GM19438 (cell line): ENCODE results near the gene LARP4B.

Experiments used
- ATAC-seq: cut with Tn5 transposase; IDR thresholded peaks from one replicate; pipeline ENCODE4 v1.9.1; 2021; ENCODE audit warnings: low read depth; ENCODE audit not compliant: unreplicated experiment

The LARP4B gene

DNA sequence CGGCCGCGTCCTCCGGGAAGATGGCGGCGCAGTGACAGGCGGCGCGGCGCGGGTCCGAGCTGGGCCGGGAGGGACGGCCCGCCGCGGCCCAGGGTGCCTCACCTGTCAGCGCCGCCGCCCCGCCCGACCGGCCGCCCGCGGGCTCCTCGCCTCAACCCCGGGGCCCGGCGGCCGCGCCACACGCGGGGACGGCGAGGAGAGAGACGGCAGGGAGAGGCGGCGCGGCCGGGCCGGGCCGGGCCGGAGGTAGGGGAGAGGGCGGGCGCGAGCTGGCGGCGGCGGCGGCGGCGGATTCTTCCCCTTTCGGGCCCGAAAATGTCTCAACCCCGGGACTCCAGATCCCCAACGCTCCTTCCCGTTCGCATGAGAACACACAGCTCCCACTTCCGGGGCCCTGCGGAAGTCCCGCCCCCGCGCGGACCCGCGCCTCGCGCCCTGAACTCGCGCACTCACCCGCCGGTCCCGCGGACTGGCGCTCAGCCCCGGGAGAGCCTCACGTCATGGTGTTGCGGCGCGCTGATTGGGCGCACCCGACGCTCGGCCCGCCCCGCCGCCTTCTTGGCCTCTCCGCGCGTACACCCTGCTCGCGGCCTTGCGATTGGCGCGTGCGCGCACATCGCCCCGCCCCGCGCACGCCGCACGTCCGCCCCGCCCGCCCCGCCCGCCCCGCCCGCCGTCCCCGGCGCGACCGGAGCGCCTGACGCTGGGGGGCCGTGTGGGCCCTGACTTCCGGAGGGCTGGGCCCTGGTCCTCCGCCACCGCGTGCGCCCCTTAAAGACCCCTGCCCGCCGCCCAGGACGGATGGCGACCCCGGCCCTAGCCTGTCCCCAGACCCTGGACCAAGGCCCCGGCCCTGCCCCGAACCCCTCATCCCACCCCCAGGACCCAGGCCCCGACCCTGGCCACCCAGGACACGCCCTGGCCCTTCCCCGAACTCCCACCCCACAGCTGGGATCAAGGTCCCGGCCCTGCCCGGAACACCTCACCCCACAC, at the start of gene LARP4B:
Gene LARP4B, minus strand, starts transcription at position 380 of the 993 bp plus-strand sequence. CDS start 45,984 bp downstream, outside the sequence.
- peak; percentile 88 for ATAC-seq

- no peak for ATAC-seq
Observed at GRCh38 chr10:980468-981093, 49.1 kb upstream of the LARP4B start.

DNA sequence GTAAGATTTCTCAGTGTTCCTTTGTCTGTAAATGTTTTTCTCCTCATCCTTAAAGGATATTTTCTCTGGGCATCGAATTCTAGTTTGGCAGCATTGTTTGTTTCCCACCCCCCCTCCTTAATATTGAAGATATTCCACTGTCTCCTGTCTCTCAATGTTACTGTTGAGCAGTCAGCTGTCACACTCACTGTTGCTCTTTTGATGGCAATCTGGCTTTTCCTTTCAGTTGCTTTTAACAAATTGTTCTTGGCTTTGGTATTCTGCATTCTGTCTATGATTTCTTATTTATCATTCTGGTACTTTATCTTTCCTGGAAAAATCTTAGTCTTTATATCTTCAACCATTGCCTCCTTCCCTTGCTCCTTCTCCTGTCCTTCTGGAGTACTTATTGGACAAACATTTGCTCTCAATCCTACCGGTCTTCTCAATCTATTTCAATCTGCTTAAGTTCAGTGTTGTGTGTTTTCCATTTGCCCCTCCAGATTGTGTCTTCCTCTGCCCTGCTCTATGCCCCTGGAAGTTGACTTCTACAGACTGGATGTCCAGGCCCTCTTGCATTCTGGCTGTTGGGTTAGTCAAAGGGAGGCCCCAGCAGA, 47.4 kb upstream of the LARP4B start:
- ATAC-seq, result no peak

GRCh38 chr10:976316-976715, 44.8 kb upstream of the LARP4B start:
- ATAC-seq, result no peak

DNA sequence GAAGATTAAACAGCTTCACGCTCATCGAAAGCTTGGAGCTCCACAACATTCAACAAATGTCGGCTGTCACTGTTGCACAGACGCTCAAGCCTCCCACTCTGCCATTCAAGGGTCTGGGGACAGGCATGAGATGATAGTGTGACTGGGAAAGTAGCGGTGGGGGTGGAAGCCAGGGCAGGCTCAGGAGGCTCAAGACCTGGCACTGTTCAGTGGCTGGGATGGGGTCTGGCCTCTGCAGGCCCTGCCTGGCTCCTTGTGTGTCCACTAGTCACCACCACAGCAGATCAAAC, 43.2 kb upstream of the LARP4B start:
- ATAC-seq, result no peak

- peak; percentile 64 for ATAC-seq
Observed at GRCh38 chr10:974038-974784, 42.7 kb upstream of the LARP4B start.

- ATAC-seq, result no peak
Observed at GRCh38 chr10:972763-973162, 41.3 kb upstream of the LARP4B start.

- ATAC-seq, result no peak
Observed at GRCh38 chr10:971613-972012, 40.1 kb upstream of the LARP4B start.

DNA sequence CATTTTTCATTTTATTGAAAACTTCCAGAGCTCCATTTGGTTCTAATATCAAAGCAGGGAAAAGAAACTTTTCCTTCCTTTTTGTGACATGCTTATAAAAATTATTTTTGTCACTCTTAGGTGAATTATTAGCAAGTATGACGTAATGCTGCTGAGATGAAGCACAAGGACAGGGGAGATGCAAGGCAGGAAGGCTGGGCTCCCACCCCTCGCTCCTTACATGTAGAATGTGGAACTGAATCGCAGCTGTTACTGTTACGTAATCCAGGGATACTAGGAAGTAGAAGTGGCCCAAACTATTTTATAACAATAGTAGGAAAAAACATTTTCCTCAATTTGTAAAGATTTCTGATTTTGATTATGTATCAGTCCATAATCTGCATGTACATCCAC, 39.6 kb upstream of the LARP4B start:
- no peak for ATAC-seq

- no peak for ATAC-seq
Observed at GRCh38 chr10:970311-971149, 39.0 kb upstream of the LARP4B start.

- ATAC-seq, result no peak
Observed at GRCh38 chr10:969473-970150, 38.1 kb upstream of the LARP4B start.

GRCh38 chr10:968546-969199, 37.2 kb upstream of the LARP4B start:
- no peak for ATAC-seq

DNA sequence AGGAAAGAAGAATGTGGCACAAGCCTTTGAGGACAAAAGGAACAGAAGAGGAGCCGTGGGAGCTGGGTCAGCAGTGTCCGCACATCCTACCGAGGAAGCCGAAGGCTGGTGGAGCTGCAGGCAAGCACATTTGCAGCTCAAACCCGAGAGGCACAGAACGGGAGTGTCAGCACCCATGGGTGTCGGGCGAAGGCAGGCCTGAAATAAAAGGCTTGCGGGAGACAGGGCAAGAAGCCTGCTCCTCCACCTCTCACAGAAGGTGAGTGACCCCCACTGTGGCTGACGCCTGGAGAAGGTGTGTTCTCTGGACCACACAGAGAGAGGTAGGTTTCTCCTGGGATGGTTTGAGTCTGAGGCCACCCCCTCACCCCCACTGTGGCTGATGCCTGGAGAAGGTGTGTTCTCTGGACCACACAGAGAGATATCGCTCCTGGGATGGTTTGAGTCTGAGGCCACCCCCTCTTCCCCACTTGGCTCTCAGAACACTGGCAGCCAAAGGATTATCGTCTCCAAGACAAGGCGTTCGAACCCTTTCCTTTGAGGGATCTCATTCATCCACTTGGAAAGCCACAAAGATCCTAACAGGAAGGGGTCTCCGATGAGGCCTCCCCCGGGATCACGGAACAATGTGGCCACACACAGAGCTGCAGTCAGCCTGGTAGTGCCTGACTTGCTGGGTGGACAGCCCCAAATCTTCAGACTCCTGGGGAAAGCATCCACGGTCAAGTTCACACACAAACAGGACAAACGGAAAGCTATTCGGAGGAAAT, 35.1 kb upstream of the LARP4B start:
- ATAC-seq, result no peak

GRCh38 chr10:964988-965417, 33.5 kb upstream of the LARP4B start:
- ATAC-seq, result no peak

DNA sequence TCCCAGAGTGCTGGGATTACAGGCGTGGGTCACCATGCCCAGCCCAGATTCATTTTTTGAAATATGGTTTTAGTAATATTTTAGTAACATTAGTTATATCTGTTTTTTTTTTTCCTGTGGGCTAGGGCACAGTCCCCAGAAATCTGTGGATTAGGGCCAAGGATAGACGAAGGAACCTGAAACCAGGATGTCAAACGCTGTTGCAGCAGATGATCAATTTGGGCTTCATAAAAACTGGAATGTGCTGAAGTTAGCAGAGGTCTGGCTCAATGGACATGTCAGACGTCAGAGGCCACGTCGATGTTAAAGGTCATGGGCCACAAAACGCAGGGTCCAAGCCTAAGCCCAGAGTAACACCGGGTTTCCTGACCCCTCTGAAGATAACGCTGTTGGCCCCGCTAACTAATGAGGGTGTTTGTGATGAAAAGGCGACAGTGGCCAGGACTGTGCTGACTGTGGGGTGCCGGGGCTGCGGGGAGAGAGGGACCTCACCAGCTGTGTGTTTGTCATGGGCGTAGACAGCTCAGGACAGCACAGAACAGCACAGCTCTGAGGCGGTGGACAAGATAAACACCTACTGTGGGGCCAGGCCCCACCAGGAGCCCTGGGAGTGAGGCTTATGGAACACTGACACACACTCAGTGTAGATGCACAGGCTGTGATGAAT, 32.9 kb upstream of the LARP4B start:
- no peak for ATAC-seq

DNA sequence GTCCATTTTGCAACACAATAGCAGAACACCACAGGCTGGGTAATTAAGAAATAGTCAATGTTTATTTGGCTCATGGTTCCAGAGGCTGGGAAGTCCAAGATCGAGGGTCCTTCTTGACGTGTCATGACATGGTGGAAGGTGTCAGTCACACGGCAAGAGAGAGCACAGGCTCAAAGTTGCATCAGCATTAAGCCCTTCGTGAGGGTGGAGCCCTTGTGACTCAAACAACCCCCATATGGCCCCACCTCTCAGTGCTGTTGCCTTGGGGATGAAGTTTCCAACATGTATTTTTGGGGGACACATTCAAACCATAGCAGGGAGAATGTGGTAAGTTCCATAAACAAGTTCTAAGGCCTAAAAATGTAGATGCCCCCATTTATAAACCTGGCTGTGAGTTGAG, 32.1 kb upstream of the LARP4B start:
- no peak for ATAC-seq

DNA sequence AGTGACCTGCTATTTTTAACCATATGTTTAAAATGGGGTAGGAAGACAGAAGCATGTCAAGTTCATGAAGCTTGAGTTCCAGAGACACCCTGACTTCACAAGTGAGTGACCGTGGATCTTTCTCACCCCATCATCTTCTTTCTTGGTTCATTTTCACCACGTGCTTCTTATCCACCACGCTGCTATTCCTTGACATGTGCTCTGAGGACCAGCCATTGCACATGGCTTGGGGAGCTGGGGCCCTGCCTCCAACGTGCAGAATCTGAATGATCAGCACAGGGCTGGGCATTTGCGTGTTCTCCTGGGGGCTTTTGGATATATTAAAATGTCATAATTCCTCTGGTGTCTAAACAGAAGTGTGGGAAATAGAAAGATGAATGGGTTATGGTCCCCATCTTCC, 31.7 kb upstream of the LARP4B start:
- no peak for ATAC-seq

DNA sequence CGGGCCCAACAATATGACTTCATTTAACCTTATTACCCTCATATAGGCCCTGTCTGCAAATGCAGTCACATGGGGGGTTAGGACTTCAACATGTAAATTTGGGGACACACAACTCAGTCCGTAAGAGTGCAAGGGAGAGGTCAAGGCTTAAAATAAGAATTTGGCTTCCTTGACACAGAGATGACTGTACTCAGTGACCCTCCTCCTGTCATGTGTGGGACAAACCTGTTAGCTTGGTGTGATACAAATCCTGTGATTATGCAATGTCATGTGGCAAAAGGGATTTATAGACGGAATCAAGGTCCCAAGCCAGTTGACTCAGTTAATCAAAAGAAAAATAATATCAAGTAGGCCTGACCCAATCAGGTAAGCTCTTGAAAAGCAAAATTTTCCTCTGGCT, 30.8 kb upstream of the LARP4B start:
- no peak for ATAC-seq
